GM19372 (cell line): Measurements from ENCODE around the gene ALG14.
"Not testable (repeated sequence)": the region's sequence is repeated elsewhere in the genome, so short reads cannot be mapped to it uniquely, and the experiment has no call there.

ENCODE experiments used
- ATAC-seq: cut with Tn5 transposase; IDR thresholded peaks from one replicate; pipeline ENCODE4 v1.9.1; 2021; ENCODE audit warnings: mild to moderate bottlenecking, low read depth, moderate library complexity; ENCODE audit not compliant: unreplicated experiment

Gene ALG14

DNA sequence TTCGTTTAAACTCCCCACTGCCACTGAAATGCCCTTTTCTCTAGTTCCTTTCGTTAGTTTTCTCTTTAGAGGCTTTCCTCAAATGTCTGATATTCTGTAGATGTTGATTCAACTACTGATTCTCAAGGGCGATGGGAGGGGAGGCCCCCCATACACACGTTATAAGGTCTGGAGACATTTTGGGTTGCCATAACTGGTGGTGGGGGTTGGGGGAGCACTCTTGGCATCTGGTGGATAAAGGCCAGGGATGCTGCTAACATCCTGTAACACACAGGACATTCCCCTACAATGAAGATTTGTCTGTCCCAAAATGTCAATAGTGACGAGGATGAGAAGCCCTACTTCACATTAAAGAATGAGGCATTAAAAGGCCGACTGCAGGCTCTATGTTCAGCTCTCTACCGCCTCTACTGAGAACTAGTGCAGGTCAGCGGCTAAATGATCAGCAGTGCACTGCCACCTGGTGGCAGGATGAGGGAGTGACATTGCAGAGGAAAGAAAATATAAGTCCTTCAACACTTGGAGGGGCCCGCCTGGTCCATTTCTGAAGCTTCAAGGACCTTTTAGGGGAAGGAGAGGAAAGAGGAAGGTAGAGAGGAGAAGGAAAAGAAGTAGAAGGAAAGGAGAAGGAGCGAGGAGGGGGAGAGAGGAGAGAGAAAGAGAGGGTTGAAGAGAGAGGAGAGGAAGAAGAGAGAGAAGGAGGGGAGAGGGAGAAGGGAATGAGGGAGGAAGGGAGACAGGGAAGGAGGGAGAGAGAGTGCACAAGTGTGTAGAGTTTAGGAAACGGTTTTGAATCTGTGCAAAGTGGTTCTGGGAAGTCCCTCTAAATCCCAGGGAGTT, 29.4 kb downstream of the ALG14 start:
- ATAC-seq, result peak; percentile 95

DNA sequence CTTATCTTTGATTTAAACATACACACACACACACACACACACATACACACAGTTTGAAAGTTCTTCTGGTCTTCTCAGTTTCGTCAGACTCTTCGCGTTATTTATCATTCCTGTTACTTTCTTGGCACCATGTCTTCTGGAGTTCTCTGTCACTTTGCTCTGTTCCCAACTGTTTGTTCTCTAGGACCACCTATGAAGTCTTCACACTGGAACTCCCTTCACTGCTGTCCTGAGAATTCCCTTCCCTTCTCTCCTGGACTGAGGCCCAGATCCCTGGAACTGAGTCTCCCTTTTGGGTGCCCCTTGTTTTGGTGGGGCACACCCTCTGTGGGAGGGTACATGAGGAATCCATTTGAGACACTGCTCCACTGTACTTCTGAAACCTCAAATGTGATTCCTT, 30.5 kb downstream of the ALG14 start:
- ATAC-seq, result no peak

DNA sequence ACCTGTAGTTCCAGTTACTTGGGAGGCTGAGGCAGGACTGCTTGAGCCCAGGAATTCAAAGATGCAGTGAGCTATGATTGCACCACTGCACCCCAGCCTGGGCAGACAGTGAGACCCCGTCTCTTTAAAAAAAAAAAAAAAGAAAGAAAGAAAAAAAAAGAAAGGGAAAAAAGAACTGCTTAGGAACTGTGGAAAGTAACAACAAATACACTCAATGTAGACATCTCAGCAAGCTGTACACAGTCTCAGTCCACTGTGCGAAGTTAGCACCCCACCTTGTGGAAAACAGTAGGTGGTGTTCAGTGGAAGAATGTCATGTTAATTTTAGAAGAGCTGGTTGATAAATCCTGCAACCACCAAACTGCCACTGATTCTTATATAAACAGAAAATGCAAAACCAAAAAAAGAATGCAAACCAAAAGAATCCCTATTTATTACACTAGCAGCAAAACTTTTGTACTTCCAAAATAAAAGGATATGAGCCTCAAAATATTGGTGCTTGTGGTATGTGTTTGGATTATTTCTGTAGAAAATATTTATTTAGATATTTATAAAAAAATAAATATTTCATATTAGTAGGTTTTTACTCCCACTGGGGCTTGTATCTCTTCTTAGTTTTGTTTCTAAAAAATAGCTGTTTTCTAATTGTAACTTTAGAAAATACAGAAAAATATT, 31.1 kb downstream of the ALG14 start:
- ATAC-seq, result no peak

DNA sequence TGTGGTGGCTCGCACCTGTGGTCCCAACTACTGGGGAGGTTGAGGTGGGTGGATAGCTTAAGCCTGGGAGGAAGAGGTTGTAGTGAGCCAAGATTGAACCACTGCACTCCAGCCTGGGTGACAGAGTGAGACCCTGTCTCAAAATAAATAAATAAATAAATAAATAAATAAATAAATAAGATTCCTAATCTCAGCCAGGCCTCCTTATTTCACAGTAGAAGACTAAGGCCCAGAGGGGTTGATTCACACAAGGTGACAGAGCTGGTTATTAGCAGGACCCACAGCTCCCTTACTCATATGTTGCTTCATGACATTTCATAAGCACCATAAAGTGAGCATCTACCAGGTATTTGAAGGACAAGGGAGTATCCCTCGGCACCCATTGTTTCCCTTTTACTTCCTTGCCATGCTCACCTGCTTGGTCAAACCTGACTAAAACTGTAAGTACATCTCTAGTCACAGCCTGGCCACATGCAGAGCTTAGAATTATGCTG, 32.7 kb downstream of the ALG14 start:
- ATAC-seq, result no peak

DNA sequence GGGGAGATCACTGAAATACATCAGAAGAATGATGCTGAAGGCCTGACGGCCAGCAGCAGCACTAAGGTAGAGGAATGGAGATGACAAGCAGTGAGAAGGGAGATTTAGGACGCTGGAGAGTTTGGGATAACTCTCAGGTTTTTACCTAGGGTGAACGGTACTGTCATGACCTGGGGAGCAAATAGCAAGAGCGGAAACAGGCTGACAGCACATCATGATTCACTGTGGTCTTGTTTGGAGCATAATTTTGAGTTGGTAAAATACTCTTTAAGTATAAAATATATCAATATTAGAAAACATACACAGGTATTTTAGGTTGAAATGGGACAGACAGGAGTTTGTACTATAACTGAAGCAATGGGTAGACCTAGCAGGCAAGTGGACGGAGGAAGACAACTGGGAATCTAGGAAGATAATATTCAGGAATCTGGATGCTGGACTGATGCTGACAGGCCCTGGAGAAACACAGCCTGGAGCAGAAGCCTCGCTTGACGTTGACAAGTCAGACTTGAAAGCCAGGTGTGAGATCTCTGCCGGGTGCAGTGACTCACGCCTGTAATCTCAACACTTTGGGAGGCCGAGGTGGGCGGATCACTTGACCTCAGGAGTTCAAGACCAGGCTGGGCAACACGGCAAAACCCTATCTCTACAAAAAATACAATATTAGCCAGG, 33.3 kb downstream of the ALG14 start:
- no peak for ATAC-seq

DNA sequence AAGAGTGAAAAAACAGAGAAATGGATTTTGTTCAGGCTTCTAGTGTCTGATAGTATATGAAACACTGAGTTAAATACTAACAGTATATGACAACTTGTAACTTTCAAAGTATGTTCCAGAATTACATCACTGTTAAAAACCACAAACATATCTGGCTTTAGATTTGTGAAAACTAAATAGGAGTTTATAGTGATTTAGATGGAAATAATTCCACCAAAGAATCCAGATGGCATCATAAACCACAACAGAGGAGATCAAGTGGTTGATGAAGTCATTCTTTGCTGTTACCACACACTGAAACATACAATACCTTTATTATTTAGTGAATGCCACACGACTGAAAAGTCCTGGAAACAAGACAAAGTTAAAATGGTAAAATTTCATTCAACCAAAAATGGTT, 37.2 kb downstream of the ALG14 start:
- no peak for ATAC-seq

DNA sequence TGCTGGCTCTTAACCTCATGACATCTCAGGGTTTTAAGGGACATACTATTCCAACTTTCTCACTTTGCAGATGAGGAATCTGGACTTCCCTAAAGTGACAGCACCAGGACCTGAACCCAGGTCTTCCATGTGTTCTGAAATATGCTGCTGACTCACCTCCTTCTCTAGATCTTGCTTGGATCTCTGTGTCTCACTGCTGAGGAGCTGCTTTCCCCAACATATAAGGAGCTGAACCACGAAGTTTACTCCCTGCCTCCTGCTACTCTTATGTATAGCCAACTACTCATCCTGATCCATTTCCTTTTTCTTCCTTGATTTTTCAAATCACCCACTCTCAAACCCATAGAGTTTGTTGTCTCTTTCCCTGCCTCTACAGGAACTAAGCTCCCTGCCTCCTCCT, 38.2 kb downstream of the ALG14 start:
- no peak for ATAC-seq

DNA sequence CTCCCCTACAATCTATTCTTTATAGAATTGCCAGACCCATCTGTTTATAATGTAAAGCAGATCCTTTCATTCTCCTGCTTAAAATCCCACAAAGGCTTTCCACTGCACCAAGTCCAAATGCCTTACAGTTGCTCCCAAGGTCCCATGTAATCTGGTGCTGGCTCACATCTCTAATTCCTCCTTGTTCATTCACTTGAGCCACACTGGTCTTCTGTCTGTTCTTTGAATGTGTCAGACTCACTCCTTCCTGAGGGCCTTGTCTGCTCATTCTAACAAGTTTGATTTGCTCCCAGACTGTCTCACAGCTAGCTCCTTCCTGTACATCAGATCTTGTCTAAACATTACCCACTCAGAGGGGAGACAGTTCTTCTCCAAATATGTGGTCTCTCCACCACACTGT, 38.9 kb downstream of the ALG14 start:
- ATAC-seq, result no peak

DNA sequence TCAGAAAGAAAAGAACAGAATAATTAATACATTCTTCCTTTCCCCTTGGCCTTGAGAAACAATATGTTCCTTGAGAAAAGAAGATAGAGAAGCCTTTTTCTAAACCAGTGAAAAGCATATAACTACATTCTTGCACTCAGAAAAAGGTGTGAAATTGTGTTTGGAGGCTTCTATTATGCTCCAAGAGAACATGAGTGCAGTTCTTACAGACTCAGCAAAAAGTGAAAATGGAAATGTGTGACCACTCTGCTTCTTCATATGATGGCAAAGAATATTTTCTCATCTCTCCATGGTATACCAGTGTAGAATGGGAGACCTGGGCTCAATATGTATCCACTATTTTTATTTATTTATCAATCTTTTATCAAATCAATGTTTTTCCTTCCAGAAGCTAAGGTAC, 43.2 kb downstream of the ALG14 start:
- no peak for ATAC-seq

DNA sequence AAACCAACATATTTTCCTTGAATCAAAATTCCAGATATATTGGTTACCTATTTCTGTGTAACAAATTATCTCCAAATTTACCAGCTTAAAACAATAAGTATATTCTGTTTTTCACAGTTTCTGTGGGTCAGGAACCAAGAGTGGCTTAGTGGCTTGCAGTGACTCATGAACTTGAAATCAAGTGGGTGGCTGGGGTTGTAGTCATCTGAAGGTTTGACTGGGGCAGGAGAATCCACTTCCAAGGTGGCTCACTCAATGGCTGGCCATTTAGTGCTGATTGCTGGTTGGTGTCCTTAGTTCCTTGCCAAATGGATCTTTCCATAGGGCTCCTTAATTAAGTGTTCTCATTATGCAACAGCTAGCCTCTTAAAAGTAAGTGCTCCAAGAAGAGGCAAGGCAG, 43.8 kb downstream of the ALG14 start:
- no peak for ATAC-seq

DNA sequence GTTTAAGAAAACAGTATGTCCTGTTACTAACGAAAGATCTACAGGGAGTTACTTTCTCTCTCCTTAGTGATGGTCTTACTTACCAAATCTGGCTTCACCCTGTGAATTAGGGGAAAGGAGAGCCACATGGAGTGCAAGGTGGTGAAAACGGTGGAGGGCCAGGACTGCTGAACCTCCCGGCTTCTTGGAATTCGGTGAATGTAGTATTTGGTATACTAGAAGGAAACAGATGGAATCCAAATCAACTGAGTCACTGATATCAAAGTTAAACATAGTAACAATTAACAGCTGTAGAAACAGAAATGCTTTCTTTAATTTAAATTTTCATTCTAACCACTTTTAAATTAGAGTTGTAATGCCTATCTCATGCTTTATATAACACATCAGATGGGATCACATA, 45.7 kb downstream of the ALG14 start:
- ATAC-seq, result no peak

DNA sequence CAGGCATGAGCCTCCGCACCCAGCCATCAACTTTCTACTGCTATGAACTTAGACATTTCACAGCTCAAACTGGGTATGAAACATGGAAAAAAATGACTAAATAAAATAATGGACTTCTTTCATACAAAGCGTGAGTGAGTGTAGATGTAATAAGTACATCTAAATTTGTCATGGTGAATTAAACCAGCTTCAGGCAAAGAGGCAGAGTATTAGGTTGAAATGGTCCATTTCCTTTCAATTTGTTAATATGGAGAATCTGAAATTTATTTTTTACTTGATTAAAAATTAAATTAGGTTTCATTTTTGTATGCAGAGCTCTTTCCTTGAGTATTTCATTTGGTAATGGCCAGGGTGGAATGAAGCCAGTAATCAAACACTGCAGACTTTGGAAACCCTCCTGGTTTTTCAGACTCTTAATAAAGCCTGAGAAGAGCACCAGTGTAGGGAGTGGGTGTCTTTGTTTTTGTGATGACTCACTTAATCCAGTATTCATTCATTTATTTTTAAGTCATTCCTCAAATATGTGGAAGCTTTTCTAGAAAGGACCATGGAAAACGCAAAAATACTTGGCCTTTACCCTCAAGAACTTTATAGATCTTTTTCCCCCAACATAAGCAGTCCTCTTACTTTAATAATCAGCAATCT, 49.2 kb downstream of the ALG14 start:
- no peak for ATAC-seq

DNA sequence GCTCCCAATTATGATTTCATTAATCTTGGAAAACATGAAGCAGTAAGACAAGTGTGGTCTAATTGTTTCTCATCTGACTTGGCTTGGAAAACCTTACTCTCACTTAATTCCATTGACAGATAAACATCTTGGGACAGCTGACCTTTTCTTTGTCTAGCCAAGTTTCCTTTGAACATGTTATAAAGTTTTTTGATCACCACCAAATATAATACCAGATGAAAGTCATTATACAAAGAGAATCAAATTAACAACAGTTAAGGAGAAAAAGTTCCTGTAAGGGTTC, 50.2 kb downstream of the ALG14 start:
- ATAC-seq, result no peak

DNA sequence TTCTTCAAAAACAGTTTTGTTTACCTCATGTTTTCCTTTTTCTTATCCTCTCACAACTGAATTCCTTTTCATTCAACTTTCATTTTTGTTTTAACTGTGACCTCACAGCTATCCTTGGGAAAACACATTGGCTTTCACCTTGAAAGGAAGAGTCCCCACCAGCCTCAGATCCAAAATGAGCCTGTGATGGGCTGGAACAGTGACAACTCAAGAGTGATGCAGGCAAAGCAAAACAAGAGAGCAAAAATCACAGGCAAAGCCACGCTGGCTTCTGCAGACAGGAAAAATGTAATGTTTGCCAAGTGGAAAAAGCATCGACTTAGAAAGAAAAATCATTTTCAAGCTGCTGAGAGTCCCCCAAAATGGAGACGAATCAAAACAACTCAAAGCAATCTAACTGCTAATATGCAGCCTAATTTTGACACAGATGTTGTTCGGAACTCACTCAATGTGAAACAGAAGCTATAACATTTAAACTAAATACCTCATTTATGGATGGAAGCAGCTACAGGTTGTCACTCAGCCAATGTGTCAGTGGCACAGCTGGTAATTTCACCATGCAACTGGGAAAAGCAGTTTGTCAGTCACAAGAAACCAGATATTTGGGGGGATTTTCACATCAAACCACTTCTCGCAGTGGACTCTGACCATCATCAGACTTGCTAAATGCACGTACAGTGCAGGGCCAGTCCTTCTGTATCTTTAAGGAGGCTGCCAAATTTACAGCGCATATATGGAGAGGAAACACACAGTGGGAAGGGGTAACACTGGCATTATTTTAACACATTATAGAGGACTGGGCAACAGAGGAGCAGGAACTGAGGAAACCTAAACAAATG, 50.7 kb downstream of the ALG14 start:
- ATAC-seq, result no peak

DNA sequence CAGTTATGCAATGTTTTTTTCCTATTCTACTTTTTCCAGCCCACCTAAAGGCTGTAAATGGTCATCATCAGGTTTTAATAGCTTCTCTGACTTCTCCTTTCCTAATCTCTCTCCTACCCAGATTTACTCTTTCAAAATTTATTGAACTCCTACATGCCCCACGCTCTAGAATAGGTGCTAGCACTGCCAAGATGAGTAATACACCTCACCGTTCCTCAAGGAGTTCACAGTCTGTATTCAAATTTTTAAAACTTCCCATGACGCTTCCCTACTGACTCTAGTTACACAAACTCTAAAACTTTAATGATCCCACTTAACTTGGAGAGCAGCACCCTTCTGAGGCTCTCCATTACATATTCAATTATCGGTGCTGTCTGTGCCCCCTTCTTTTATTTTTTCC, 51.6 kb downstream of the ALG14 start:
- no peak for ATAC-seq

DNA sequence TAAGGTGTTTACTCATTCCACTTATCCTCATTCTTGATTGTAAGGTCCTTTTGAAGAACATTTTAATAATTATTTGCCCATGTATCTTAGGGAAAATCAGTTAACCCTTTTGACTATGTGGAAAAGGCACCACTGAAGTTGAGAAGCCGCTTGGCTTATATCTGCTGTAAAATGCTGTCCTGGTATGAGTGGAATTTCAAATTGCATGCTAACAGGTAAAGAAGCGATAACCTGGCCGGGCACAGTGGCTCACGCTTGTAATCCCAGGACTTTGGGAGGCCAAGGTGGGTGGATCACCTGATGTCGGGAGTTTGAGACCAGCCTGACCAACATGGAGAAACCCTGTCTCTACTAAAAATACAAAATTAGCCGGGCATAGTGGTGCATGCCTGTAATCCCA, 53.3 kb downstream of the ALG14 start:
- not testable (repeated sequence) for ATAC-seq

DNA sequence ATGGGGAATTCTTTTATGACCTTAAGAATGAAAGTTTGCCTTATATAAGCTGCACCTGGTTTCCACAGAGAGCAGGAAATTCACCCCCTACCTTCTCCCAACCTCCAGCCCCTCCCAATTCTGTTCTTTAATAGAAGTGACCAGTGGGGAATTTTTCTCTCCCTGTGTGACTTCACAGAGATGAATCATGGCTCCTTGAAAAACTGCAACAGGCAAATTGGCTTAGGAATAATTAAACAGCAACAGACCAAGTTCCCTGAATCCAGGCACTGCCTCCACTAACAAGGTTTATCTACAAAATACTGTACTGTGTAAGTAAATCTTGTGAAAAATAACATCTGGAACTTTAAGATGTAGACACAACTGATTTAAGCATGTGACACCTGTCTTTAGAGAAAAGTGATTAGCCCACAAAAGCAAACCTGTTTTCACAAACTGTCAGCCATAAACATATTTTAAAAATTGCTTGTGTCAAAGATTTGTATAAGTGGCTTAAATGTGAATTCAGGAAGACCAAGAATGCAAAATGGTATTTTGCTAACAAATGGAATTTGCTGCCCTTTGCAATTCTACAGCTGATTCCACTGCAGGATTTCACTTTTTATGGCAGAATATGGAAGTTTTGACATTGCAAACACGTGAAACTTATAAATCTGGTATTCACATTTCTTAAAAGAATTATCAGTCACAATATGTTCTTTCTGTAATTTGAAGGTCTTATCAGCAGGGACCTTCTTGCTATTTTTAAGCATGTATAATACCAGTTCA, 54.0 kb downstream of the ALG14 start:
- ATAC-seq, result no peak

DNA sequence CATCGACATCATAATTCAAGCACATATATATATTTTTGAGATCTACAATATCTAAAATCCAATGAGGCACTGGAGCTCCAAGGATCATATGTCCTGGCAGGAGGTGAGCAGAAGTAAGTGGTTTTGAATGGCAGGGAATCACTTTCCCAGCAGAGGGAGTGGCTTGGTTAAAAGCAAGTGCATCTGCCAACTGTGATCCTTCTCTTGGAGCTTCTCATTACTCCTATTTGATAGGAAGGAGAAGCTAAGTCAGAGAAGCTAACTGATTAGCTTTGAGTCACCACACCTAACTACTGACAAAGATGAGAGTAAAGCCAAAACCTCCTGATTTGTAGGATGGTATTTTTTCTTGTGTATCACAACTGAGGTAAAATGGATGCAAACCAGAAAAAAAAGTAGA, 55.0 kb downstream of the ALG14 start:
- no peak for ATAC-seq

DNA sequence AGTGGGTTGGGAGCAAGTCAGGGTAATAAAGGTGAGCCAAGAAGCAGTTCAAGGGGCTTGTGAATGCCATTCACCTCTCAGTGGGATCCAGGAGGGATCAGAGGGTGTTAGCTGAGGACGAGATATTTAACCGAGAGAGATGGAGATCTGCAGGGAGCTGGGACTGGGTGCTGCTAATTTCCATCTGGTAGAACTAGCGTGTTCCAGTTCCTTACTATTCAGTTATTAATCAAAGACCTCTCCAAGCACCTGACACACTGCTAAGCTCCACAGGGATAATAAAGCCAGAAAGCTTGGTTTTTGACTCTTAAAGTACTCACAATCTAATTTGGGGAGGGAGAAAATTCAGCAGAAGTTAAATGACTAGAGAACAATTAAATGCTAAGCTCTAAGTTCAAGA, 57.7 kb downstream of the ALG14 start:
- ATAC-seq, result no peak
